ENCODE results near the gene CPLX1. TPM values are rescaled to one million over a fixed set of nuclear protein-coding genes. Genes with fewer than 3 reads are reported as not detected.

Gene CPLX1
- total and polyA plus RNA-seq, 5 donors from 2014 or later: 0.16 to 0.62 TPM; not detected in 3

- peaks cover 9% of the 10 kb centered on the region for H3K4me1 ChIP-seq (ENCODE audit: control insufficient read depth, insufficient read depth, low read length, poor library complexity, severe bottlenecking)
- no peak overlapping the region for H3K27ac Mint-ChIP-seq
- H3K36me3 Mint-ChIP-seq: peaks cover 27% of the 10 kb centered on the region
- no peaks in the 10 kb centered on the region for H3K9me3 ChIP-seq (ENCODE audit: control insufficient read depth in 2 of 2, low read length in 2 of 2)
- no peaks in the 10 kb centered on the region for H3K9me3 Mint-ChIP-seq
- peaks cover under 1 to 59% (median 35%) of the 10 kb centered on the region in 4 donors for H3K4me1 Mint-ChIP-seq
- no peak overlapping the region for H3K27ac ChIP-seq (ENCODE audit: insufficient read depth, low read length, poor library complexity, severe bottlenecking)
- no peak overlapping the region for H3K4me3 Mint-ChIP-seq
- no peak overlapping the region for H3K4me3 ChIP-seq (ENCODE audit: low read depth, low read length)
- DNase-seq (no peak), ATAC-seq (ENCODE audit: low read depth in 2 of 2) (peak in 1 of 2 donors; percentile 19)
- peaks cover 40% of the 10 kb centered on the region for H3K36me3 ChIP-seq (ENCODE audit: control insufficient read depth, insufficient read depth, low read length)
- no peaks in the 10 kb centered on the region for H3K27me3 Mint-ChIP-seq
- H3K27me3 ChIP-seq (ENCODE audit: control insufficient read depth, insufficient read depth, low read length): no peaks in the 10 kb centered on the region
Measured at GRCh38 chr4:772776-773175, 53.2 kb downstream of the CPLX1 start.

GRCh38 chr4:772118-772517 is 53.8 kb downstream of the CPLX1 start:
- H3K4me3 Mint-ChIP-seq: peak overlapping the region in 2 of 4 donors; percentile 35 to 76
- Histone ChIP-seq H3K36me3 (ENCODE audit: control insufficient read depth, insufficient read depth, low read length) (peaks cover 42% of the 10 kb centered on the region), H3K4me3 (ENCODE audit: low read depth, low read length) (no peak overlapping the region), H3K9me3 (ENCODE audit: control insufficient read depth in 2 of 2, low read length in 2 of 2) (no peaks in the 10 kb centered on the region), H3K27me3 (ENCODE audit: control insufficient read depth, insufficient read depth, low read length) (no peaks in the 10 kb centered on the region), H3K4me1 (ENCODE audit: control insufficient read depth, insufficient read depth, low read length, poor library complexity, severe bottlenecking) (peaks cover 9% of the 10 kb centered on the region), H3K27ac (ENCODE audit: insufficient read depth, low read length, poor library complexity, severe bottlenecking) (no peak overlapping the region)
- H3K36me3 Mint-ChIP-seq: peaks cover 23% of the 10 kb centered on the region
- peak overlapping the region in 1 of 3 donors; percentile 79 for H3K27ac Mint-ChIP-seq
- H3K9me3 Mint-ChIP-seq: no peaks in the 10 kb centered on the region
- H3K27me3 Mint-ChIP-seq: no peaks in the 10 kb centered on the region
- peaks cover 5 to 54% (median 30%) of the 10 kb centered on the region in 4 donors for H3K4me1 Mint-ChIP-seq
- DNase-seq (no peak), ATAC-seq (ENCODE audit: low read depth in 2 of 2) (no peak)

DNA sequence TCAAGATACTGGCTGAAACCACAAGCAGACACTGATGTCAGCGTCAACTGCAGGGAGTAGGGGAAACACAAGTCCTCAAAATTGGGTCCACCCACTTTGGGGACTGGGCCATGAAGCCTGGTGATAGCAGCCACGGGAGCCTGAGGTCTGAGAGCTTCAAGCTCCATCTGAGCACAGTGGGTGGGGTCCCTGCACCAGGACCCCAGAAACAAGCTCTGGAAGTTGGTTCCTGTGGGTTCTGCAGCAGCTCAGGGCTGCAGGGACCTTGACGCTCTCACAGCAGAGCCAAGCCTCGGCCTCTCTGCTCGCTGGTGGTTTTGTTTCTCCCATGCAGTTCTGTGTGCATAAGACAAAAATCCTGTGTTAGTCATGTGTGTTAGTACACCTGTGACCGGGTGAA is 54.5 kb downstream of the CPLX1 start:
- no peak for DNase-seq
- Histone ChIP-seq H3K36me3 (ENCODE audit: control insufficient read depth, insufficient read depth, low read length) (peaks cover 45% of the 10 kb centered on the region), H3K27ac (ENCODE audit: insufficient read depth, low read length, poor library complexity, severe bottlenecking) (no peak overlapping the region), H3K4me3 (ENCODE audit: low read depth, low read length) (no peak overlapping the region), H3K4me1 (ENCODE audit: control insufficient read depth, insufficient read depth, low read length, poor library complexity, severe bottlenecking) (peaks cover 9% of the 10 kb centered on the region), H3K9me3 (ENCODE audit: control insufficient read depth in 2 of 2, low read length in 2 of 2) (no peaks in the 10 kb centered on the region), H3K27me3 (ENCODE audit: control insufficient read depth, insufficient read depth, low read length) (no peaks in the 10 kb centered on the region)
- ATAC-seq (ENCODE audit: low read depth in 2 of 2): peak in 1 of 2 donors; percentile 12
- no peak overlapping the region for H3K27ac Mint-ChIP-seq
- no peaks in the 10 kb centered on the region for H3K9me3 Mint-ChIP-seq
- H3K4me3 Mint-ChIP-seq: peak overlapping the region in 1 of 4 donors; percentile 76
- peaks cover 22% of the 10 kb centered on the region for H3K36me3 Mint-ChIP-seq
- H3K4me1 Mint-ChIP-seq: peaks cover 5 to 49% (median 25%) of the 10 kb centered on the region in 4 donors
- no peaks in the 10 kb centered on the region for H3K27me3 Mint-ChIP-seq

DNA sequence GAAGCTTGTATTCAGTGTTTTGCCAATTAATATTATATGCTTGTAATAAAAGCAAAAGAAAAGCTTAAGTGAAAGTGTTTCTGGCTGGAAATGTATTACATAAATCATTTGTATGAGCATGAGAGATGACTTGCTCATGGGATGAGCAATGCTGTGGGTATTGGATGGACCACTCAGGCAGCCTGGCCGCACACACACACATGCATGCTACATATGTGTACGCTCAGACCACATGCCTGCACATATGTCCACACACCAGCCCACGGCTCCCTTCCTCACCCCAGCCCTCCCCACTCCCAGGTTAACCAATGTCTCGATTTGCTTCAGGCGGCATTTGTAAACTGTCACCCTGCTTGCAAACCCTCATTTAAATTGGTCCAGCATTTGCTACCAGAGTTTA is 55.9 kb downstream of the CPLX1 start:
- Mint-ChIP-seq H3K9me3 (no peaks in the 10 kb centered on the region), H3K4me3 (no peak overlapping the region), H3K27ac (peak overlapping the region in 1 of 3 donors; percentile 54), H3K4me1 (peaks cover 5 to 41% (median 19%) of the 10 kb centered on the region in 4 donors), H3K27me3 (no peaks in the 10 kb centered on the region), H3K36me3 (peaks cover 23% of the 10 kb centered on the region)
- H3K9me3 ChIP-seq (ENCODE audit: control insufficient read depth in 2 of 2, low read length in 2 of 2): no peaks in the 10 kb centered on the region
- peaks cover 5% of the 10 kb centered on the region for H3K4me1 ChIP-seq (ENCODE audit: control insufficient read depth, insufficient read depth, low read length, poor library complexity, severe bottlenecking)
- H3K27ac ChIP-seq (ENCODE audit: insufficient read depth, low read length, poor library complexity, severe bottlenecking): no peak overlapping the region
- peaks cover 50% of the 10 kb centered on the region for H3K36me3 ChIP-seq (ENCODE audit: control insufficient read depth, insufficient read depth, low read length)
- DNase-seq (no peak), ATAC-seq (ENCODE audit: low read depth in 2 of 2) (no peak)
- H3K27me3 ChIP-seq (ENCODE audit: control insufficient read depth, insufficient read depth, low read length): no peaks in the 10 kb centered on the region
- H3K4me3 ChIP-seq (ENCODE audit: low read depth, low read length): no peak overlapping the region

GRCh38 chr4:769511-769910 is 56.4 kb downstream of the CPLX1 start:
- Mint-ChIP-seq H3K4me1 (peaks cover 5 to 36% (median 16%) of the 10 kb centered on the region in 4 donors), H3K9me3 (no peaks in the 10 kb centered on the region), H3K4me3 (no peak overlapping the region), H3K36me3 (peaks cover 28% of the 10 kb centered on the region), H3K27me3 (no peaks in the 10 kb centered on the region), H3K27ac (peak overlapping the region in 1 of 3 donors; percentile 54)
- ATAC-seq (ENCODE audit: low read depth in 2 of 2) (no peak), DNase-seq (no peak)
- H3K4me3 ChIP-seq (ENCODE audit: low read depth, low read length): no peak overlapping the region
- peaks cover 2% of the 10 kb centered on the region for H3K4me1 ChIP-seq (ENCODE audit: control insufficient read depth, insufficient read depth, low read length, poor library complexity, severe bottlenecking)
- peaks cover 46% of the 10 kb centered on the region for H3K36me3 ChIP-seq (ENCODE audit: control insufficient read depth, insufficient read depth, low read length)
- H3K9me3 ChIP-seq (ENCODE audit: control insufficient read depth in 2 of 2, low read length in 2 of 2): no peaks in the 10 kb centered on the region
- no peaks in the 10 kb centered on the region for H3K27me3 ChIP-seq (ENCODE audit: control insufficient read depth, insufficient read depth, low read length)
- no peak overlapping the region for H3K27ac ChIP-seq (ENCODE audit: insufficient read depth, low read length, poor library complexity, severe bottlenecking)

GRCh38 chr4:768995-769394 is 56.9 kb downstream of the CPLX1 start:
- Histone ChIP-seq H3K36me3 (ENCODE audit: control insufficient read depth, insufficient read depth, low read length) (peaks cover 44% of the 10 kb centered on the region), H3K4me3 (ENCODE audit: low read depth, low read length) (no peak overlapping the region), H3K9me3 (ENCODE audit: control insufficient read depth in 2 of 2, low read length in 2 of 2) (no peaks in the 10 kb centered on the region), H3K27ac (ENCODE audit: insufficient read depth, low read length, poor library complexity, severe bottlenecking) (no peak overlapping the region), H3K4me1 (ENCODE audit: control insufficient read depth, insufficient read depth, low read length, poor library complexity, severe bottlenecking) (no peaks in the 10 kb centered on the region), H3K27me3 (ENCODE audit: control insufficient read depth, insufficient read depth, low read length) (no peaks in the 10 kb centered on the region)
- DNase-seq (no peak), ATAC-seq (ENCODE audit: low read depth in 2 of 2) (no peak)
- H3K36me3 Mint-ChIP-seq: peaks cover 28% of the 10 kb centered on the region
- no peak overlapping the region for H3K4me3 Mint-ChIP-seq
- peak overlapping the region in 1 of 3 donors; percentile 54 for H3K27ac Mint-ChIP-seq
- H3K4me1 Mint-ChIP-seq: peaks cover 5 to 31% (median 13%) of the 10 kb centered on the region in 4 donors
- H3K9me3 Mint-ChIP-seq: no peaks in the 10 kb centered on the region
- no peaks in the 10 kb centered on the region for H3K27me3 Mint-ChIP-seq

GRCh38 chr4:768076-768475 is 57.9 kb downstream of the CPLX1 start:
- Mint-ChIP-seq H3K4me1 (peaks cover 5 to 32% (median 12%) of the 10 kb centered on the region in 4 donors), H3K4me3 (no peak overlapping the region), H3K36me3 (peaks cover 29% of the 10 kb centered on the region), H3K9me3 (no peaks in the 10 kb centered on the region), H3K27ac (peak overlapping the region in 1 of 3 donors; percentile 18), H3K27me3 (no peaks in the 10 kb centered on the region)
- no peak for DNase-seq
- H3K4me1 ChIP-seq (ENCODE audit: control insufficient read depth, insufficient read depth, low read length, poor library complexity, severe bottlenecking): no peaks in the 10 kb centered on the region
- H3K27me3 ChIP-seq (ENCODE audit: control insufficient read depth, insufficient read depth, low read length): no peaks in the 10 kb centered on the region
- no peak overlapping the region for H3K4me3 ChIP-seq (ENCODE audit: low read depth, low read length)
- peaks cover 47% of the 10 kb centered on the region for H3K36me3 ChIP-seq (ENCODE audit: control insufficient read depth, insufficient read depth, low read length)
- H3K9me3 ChIP-seq (ENCODE audit: control insufficient read depth in 2 of 2, low read length in 2 of 2): no peaks in the 10 kb centered on the region
- no peak overlapping the region for H3K27ac ChIP-seq (ENCODE audit: insufficient read depth, low read length, poor library complexity, severe bottlenecking)
- no peak for ATAC-seq (ENCODE audit: low read depth in 2 of 2)

- H3K36me3 ChIP-seq (ENCODE audit: control insufficient read depth, insufficient read depth, low read length): peaks cover 52% of the 10 kb centered on the region
- DNase-seq: no peak
- Mint-ChIP-seq H3K27me3 (no peaks in the 10 kb centered on the region), H3K4me3 (no peak overlapping the region), H3K27ac (no peak overlapping the region), H3K4me1 (peaks cover 5 to 29% (median 12%) of the 10 kb centered on the region in 4 donors), H3K9me3 (peaks cover 0 to 2% (median 0%) of the 10 kb centered on the region in 7 donors), H3K36me3 (peaks cover 36% of the 10 kb centered on the region)
- no peaks in the 10 kb centered on the region for H3K27me3 ChIP-seq (ENCODE audit: control insufficient read depth, insufficient read depth, low read length)
- H3K4me1 ChIP-seq (ENCODE audit: control insufficient read depth, insufficient read depth, low read length, poor library complexity, severe bottlenecking): no peaks in the 10 kb centered on the region
- no peak overlapping the region for H3K27ac ChIP-seq (ENCODE audit: insufficient read depth, low read length, poor library complexity, severe bottlenecking)
- H3K9me3 ChIP-seq (ENCODE audit: control insufficient read depth in 2 of 2, low read length in 2 of 2): no peaks in the 10 kb centered on the region
- no peak overlapping the region for H3K4me3 ChIP-seq (ENCODE audit: low read depth, low read length)
- no peak for ATAC-seq (ENCODE audit: low read depth in 2 of 2)
Measured at GRCh38 chr4:766559-767283, 59.2 kb downstream of the CPLX1 start.

Measured in CD4-positive, CD25-positive, alpha-beta regulatory T cell (primary cell).